Airway epithelial cell (primary cell): Measurements from ENCODE around the gene CTRL. TPM values are rescaled to one million over a fixed set of nuclear protein-coding genes. Genes with fewer than 3 reads are reported as not detected.

Experiments
- total RNA-seq: library from RNA; depleted of rRNA; stranded (reverse); fragments of >200 nt; gene quantifications from 2 replicates; pipeline ENCODE4 v1.2.3, GENCODE V29; 2015

The CTRL gene
- 1.5 TPM in 1 of 2 replicates, not detected in the other for total RNA-seq

DNA sequence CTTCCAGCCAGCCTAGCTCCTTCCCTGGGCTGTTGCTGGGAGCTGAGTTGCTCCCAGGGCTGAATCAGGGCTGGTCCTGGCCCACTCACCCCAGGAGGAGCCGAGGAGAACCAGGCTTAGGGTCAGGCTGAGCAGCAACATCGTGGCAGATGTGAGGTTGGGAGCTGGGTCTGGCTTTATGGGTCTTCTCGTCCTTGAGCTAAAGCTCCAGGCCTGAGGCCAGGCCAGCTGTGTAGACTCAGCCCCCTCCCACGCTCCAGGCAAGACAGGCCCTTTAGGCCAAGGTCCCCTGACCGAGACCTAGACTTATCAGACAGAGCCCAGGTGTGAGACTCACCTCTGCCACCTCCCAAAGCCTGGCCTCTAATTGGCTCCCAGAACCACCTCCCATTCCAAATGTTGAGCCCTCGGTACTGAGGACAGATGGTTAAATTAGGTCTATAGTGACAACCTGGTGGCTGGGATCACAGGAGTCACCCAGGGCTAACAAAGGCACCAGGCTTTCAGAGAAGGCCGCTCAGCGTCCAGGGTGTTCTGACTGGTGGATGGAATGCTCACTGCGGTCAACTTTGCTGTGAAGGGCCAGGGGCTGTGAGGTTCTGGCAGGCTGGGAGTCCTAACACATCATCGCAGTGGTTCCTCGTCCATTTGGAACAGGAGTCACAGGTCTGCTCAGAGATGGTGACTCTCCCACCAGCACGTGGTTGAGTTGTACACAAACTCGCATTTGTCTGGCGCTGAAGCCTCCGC is at the start of gene CTRL:
TSS of gene CTRL (minus strand) at position 151 of the 750 bp plus-strand sequence. CDS start at position 141, 10 bp downstream.

DNA sequence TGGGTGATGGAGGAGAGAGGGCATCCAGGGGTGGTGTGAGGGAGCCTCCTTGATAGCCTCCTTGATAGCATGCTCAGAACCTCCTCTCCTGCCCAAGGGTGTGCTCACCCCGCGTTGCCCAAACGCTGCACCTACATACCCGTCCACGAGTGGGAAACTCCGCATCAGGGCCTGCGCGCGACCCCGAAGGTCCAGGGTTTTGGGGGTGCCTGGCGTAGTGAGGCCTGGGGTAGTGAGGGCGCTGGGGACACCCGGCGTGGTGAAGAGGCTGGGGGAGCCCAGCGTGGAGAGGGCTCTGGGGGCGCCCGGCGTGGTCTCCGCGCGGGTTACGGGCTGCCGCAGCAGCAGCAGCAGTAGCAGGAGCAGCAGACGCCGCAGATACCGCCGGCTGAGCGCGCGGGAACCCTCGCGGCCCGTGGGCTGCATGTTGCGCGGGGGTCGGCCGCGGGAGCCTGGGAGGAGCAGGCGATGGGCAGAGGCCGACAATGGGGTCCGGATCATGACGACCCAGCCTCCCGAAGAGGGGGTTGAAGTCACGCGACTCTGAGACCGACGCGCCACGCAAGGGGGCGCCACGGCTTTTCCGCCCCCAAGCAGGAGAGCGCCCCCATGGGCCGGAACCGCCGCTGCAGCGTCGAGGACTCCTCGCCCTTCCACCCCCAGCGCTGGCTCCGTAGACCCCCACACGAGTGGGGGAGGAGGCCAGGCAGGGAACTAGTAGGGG is 48.5 kb upstream of the CTRL start, which contains the start of gene DPEP3:
TSS of gene DPEP3 (minus strand) at position 545 of the 724 bp plus-strand sequence. CDS start at position 426, 119 bp downstream.

DNA sequence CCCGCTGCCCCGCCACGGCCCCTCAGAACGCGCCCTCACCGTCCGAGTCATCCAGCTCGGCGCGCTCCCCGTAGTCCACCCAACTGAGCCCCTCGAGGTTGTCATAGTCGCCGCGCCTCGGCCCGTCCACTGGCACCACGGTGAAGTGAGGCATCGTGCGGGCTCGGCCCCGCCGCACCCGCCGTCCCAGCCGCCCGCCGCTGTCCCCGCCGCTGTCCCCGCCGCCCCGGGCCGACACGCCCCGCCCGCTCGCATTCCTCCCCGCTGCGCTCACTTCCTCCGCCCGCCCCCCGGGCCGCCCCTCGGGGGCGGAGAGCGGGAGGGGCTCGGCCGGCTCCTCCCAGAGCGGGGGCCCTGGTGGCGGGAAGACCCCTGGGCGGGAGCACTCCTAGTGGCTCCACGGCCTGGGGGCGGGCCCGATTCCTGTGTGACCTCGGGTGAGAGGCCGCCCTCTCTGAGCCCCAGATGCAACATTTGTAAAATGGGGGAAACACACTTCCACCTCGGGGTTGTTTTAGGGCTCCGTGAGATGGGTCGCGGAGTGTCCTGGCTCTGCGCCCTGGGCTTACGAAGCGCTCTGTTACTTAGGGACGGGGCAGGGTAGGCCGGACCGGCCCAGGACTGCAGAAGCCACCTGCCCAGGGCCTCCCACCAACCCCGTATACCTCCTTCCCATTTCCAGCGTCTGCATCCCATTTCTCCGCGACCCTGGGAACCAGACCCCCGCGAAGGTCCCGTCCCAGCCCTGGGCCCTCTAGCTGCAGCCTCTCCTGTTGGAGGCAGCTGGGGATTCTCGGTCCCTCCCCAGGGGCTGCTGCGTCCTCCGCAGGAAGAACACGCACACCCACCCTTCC is 37.0 kb upstream of the CTRL start, which contains the start of gene SLC12A4:
TSS of gene SLC12A4 (minus strand) at position 238 of the 854 bp plus-strand sequence. CDS start at position 154, 84 bp downstream.

DNA sequence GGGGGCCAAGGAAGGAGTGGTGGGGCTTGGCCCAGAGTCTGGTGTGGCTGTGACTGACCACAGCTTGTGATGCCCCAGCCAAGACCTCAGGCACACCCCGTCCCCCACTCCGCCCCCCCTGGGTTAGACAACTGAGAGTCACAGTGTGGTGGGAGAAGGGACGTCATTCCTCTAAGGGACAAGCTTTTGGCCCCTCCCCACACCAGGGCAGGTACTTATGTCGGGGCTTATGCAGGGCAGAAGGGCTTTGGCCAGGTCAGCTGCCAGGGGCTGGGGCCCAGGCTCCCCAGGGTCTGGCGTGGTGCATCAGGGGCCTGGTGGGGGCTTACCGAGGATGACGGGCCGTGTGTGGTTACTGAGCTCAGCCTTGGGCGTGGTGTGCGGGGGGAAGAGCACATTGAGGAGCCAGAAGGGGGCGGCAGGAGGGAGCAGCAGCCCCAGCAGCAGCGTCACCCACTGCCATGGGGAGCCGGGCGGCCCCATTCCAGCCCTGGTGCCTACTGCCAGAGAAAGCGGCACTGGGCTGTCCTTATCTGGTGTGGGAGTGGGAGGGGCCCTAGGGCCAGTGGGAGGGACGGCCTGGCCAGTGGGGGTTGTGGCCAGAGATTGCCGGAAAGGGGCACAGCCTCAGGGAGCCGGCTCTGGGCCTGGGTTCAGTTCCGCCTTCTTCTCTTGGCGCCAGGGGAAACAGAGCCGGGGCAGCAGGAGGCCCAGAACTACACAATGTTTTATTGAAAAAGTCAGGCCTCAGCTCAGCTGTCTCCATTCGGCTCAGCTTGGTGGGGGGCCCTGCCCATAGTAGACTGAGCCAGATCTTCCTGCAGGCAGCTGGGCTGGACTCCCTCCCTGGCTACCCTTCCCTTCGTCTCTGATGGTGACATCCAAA is 12.2 kb upstream of the CTRL start, which contains the start of gene LCAT:
TSS of gene LCAT (minus strand) at position 502 of the 886 bp plus-strand sequence. CDS start at position 483, 19 bp downstream.

DNA sequence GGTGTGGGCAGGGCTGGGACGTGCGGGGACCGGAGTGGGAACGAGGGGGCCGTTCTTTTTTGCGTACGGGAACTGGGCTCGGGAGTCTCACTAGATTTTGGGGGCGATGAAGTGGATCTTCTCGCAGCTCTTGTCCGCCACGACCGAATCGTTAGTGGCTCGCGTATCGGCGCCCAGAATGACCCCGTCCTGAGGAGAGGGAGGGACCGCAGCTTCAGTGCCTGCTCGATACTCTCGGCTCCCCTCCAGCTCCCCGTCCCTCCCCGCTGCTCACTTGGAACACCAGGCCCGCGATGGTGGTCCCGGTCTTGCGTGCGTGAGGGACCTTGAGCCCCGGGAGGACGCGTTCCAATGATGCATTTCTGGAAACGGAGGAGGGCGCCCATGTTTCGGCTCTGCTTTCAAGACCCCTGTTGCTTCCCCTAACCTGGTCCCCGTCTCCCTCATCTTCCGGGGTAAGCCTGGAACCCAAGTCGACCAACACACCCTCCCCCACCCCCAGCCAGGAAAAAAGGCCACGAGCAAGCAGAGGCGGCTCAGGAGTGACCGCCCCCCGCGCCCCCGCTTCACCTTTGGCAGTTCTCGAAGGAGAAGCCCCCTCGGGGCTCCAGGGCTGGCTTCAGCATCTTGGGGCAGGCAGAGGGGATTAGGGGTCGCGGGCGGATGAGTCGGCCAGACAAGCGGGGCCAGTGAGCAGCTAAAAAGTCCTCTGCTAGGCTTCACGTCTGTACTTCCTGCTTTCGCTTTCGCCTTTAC is 4.6 kb upstream of the CTRL start, which contains the start of gene PSMB10:
TSS of gene PSMB10 (minus strand) at position 727 of the 756 bp plus-strand sequence. CDS start at position 626, 101 bp downstream.

DNA sequence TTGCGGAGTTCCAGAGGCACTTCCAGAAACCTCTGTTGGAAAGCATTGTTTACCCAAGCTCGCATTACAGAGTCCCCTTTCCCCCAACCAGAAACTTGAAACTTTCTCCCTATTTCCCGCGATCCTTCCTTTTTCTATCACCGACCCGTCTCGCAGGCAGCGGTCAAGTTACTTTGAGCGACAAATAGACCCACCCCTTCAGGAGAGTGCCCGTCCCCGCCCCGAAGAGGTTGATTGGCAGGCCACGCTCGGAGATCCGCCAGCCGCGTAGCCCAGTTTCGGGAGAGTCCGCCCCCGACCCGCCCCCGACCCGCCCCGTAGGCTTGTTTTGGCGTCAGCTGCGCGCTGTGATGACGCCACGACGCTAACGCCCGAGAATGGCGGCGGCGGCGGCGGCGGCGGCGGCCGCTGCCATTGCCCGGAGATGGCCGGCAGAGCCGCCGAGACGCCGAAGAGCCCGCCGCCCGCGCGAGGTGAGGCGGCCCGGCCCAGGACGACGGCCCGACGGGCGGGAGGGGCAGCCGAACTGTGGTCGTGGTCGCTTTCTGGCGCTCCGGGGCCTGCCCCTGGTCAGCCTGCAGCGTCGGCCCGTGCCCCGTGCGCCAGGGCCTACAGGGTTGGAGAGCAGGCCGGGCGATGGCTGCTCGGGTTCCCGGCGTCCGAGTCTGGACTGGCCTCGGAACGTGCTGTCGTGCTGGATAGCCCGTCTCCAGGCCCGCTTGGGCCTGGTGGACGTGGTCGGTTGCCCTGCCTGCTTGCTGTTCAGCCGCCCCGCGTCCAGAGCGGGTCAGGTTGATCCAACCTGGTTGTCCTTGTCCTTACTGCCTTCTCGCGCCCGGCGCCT is 38.5 kb downstream of the CTRL start, which contains the start of gene PSKH1:
TSS of gene PSKH1 (plus strand) at position 356 of the 844 bp plus-strand sequence. CDS start 15,496 bp downstream, outside the sequence.

DNA sequence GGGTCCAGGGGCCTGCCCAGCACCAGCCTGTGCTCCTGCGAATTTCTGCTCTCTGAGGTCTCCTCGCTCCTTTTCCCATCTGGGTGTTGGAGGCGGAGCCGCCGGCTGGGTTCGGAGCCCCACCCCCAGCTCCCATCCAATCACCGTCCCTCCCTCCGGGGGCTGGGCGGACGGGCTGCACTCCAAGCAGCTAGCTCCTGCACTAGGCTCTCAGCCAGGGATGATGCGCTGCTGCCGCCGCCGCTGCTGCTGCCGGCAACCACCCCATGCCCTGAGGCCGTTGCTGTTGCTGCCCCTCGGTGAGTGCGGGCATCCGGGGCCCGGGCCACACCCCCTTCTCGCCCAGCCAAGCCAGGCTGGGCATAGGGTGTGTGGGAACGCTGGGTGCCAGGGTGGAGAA is 47.0 kb downstream of the CTRL start, which contains the start of gene NRN1L:
TSS of gene NRN1L (plus strand) at position 202 of the 400 bp plus-strand sequence. CDS start at position 221, 19 bp downstream.

Other genes with a start within 250 kb of the CTRL start
- 20.0 and 23.6 TPM in 2 replicates for gene GFOD2, start 212.5 kb downstream of the CTRL start, total RNA-seq
- gene RANBP10, start 125.3 kb downstream of the CTRL start, total RNA-seq, result 4.1 and 5.0 TPM in 2 replicates
- 0.07 and 0.09 TPM in 2 replicates for gene TSNAXIP1, start 125.0 kb downstream of the CTRL start, total RNA-seq
- gene THAP11, start 89.5 kb downstream of the CTRL start, total RNA-seq, result 38.4 and 46.5 TPM in 2 replicates
- gene NUTF2, start 84.9 kb downstream of the CTRL start, total RNA-seq, result 128 and 387 TPM in 2 replicates
- gene CENPT, start 84.2 kb downstream of the CTRL start, total RNA-seq, result 20.2 and 23.8 TPM in 2 replicates
- 46.6 and 50.2 TPM in 2 replicates for gene EDC4, start 58.8 kb downstream of the CTRL start, total RNA-seq
- 0.60 TPM in 1 of 2 replicates, not detected in the other for gene NRN1L, start 47.0 kb downstream of the CTRL start, total RNA-seq
- gene PSKH1, start 38.6 kb downstream of the CTRL start, total RNA-seq, result 6.4 and 10.9 TPM in 2 replicates
- 18.6 and 25.6 TPM in 2 replicates for gene PSMB10, start 5.0 kb upstream of the CTRL start, total RNA-seq
- 3.4 and 7.1 TPM in 2 replicates for gene LCAT, start 12.3 kb upstream of the CTRL start, total RNA-seq
- 34.3 and 43.0 TPM in 2 replicates for gene SLC12A4, start 36.8 kb upstream of the CTRL start, total RNA-seq
- gene DPEP3, start 48.6 kb upstream of the CTRL start, total RNA-seq, result not detected in 2 replicates
- not detected in 2 replicates for gene DPEP2, start 67.6 kb upstream of the CTRL start, total RNA-seq
- gene DPEP2NB, start 84.0 kb upstream of the CTRL start, total RNA-seq, result not detected in 2 replicates
- 6.5 and 10.6 TPM in 2 replicates for gene DDX28, start 91.4 kb upstream of the CTRL start, total RNA-seq
- 30.4 and 35.0 TPM in 2 replicates for gene DUS2, start 91.4 kb upstream of the CTRL start, total RNA-seq
- 11.3 and 14.7 TPM in 2 replicates for gene NFATC3, start 153.5 kb upstream of the CTRL start, total RNA-seq